Keratinocyte (primary cell): Measurements from ENCODE around the gene MED25. TPM values are rescaled to one million over a fixed set of nuclear protein-coding genes. Genes with fewer than 3 reads are reported as not detected.
A peak's percentile ranks its signal among the peaks of the same experiment; 100 is the strongest.

ENCODE experiments used
- DNase-seq: peaks from one replicate; pipeline ENCODE4 v3.0.0-alpha.2; 2011; ENCODE audit warnings: low read depth, missing footprints, low spot score
- FAIRE-seq: peaks from 2 replicates; lab custom pipeline; 2011; peaks lifted over from hg19 to GRCh38; lab: Jason Lieb, UNC
- H2AFZ ChIP-seq: 2 replicates; pipeline ENCODE4 v1.6.0; 2012; ENCODE audit warnings: low read length, control low read depth, inconsistent platforms; ENCODE audit not compliant: control insufficient read depth
- H3K27ac ChIP-seq: 2 replicates; pipeline ENCODE4 v1.5.1; 2011; ENCODE audit warnings: low read length; ENCODE audit not compliant: control insufficient read depth, insufficient read depth
- H3K27me3 ChIP-seq: 3 replicates; pipeline ENCODE4 v1.6.0; 2011; ENCODE audit warnings: low read length; ENCODE audit not compliant: control insufficient read depth, insufficient read depth; ENCODE audit errors: extremely low read depth
- H3K36me3 ChIP-seq, 2 experiments: 2 replicates in 1 of 2; 3 replicates in 1 of 2; pipeline ENCODE4 v1.5.1; 2011; ENCODE audit warnings: low read length in 2 of 2, mild to moderate bottlenecking in 1 of 2; ENCODE audit not compliant: control insufficient read depth in 2 of 2, insufficient read depth in 2 of 2; ENCODE audit errors: extremely low read depth in 1 of 2
- H3K4me1 ChIP-seq: 3 replicates; pipeline ENCODE4 v1.5.1; 2011; ENCODE audit warnings: low read length; ENCODE audit not compliant: control insufficient read depth, insufficient read depth; ENCODE audit errors: extremely low read depth
- H3K4me2 ChIP-seq: 3 replicates; pipeline ENCODE4 v1.6.0; 2011; ENCODE audit warnings: low read depth, low read length; ENCODE audit not compliant: control insufficient read depth, insufficient read depth; ENCODE audit errors: extremely low read depth
- H3K4me3 ChIP-seq, 3 experiments: fragments of 200-600 bp in 1 of 3; sonication (generic) in 1 of 3; 2 replicates in 2 of 3; 3 replicates in 1 of 3; pipeline ENCODE4 v1.5.1; 2011 to 2016; ENCODE audit warnings: low read length in 3 of 3, mild to moderate bottlenecking in 3 of 3, control low read depth in 2 of 3, inconsistent platforms in 1 of 3, low read depth in 1 of 3, mixed read lengths in 1 of 3, mixed run types in 1 of 3, moderate library complexity in 1 of 3; ENCODE audit not compliant: control insufficient read depth in 2 of 3, insufficient read depth in 2 of 3; ENCODE audit errors: extremely low read depth in 1 of 3
- H3K79me2 ChIP-seq: 2 replicates; pipeline ENCODE4 v1.6.0; 2012; ENCODE audit warnings: low read length; ENCODE audit not compliant: control insufficient read depth, insufficient read depth
- H3K9ac ChIP-seq: 3 replicates; pipeline ENCODE4 v1.6.0; 2011; ENCODE audit warnings: low read length; ENCODE audit not compliant: control insufficient read depth, insufficient read depth; ENCODE audit errors: extremely low read depth
- H3K9me1 ChIP-seq: 3 replicates; pipeline ENCODE4 v1.6.0; 2011; ENCODE audit warnings: low read length; ENCODE audit not compliant: control insufficient read depth, insufficient read depth; ENCODE audit errors: extremely low read depth
- H3K9me3 ChIP-seq: 2 replicates; pipeline ENCODE4 v1.5.1; 2012; ENCODE audit warnings: low read depth, low read length; ENCODE audit not compliant: control insufficient read depth
- H4K20me1 ChIP-seq: 3 replicates; pipeline ENCODE4 v1.6.0; 2011; ENCODE audit warnings: low read length; ENCODE audit not compliant: control insufficient read depth, insufficient read depth; ENCODE audit errors: extremely low read depth
- EZH2 ChIP-seq: IDR thresholded peaks from one replicate; pipeline ENCODE4 v1.6.1; 2012; ENCODE audit warnings: inconsistent platforms, mild to moderate bottlenecking, low read length, moderate library complexity
- dilution Hi-C: fragments of 300-500 bp; cut with MboI; formaldehyde crosslinking; loops from one replicate; pipeline ENCODE4 v1.7.0; 2020; ENCODE audit warnings: low sequenced_read_pairs; ENCODE audit not compliant: extremely low pct_ligation_motif_present
- polyA plus RNA-seq, 5 experiments: library from polyadenylated mRNA; depleted of rRNA in 3 of 5; stranded (reverse) in 3 of 5; stranded (forward) in 1 of 5; unstranded in 1 of 5; fragments of >200 nt; gene quantifications; 1 replicate in 1 of 5; 2 replicates in 3 of 5; 3 replicates in 1 of 5; pipeline versions ENCODE4 v1.2.1 to v1.2.3, GENCODE V29; 2011 to 2012; ENCODE audit warnings: missing spikeins in 2 of 5, low read depth in 1 of 5, low replicate concordance in 1 of 5
- TF ChIP-seq, protein P1 (sequence below), 3 experiments: IDR thresholded peaks in 1 of 3; conservative IDR thresholded peaks in 1 of 3; optimal IDR thresholded peaks in 1 of 3; 2 replicates in 2 of 3; 3 replicates in 1 of 3; pipeline versions ENCODE3 to v1.5.1; 2011; ENCODE audit warnings: low read length in 3 of 3, mild to moderate bottlenecking in 3 of 3, moderate library complexity in 2 of 3, control low read depth in 1 of 3, inconsistent platforms in 1 of 3; ENCODE audit not compliant: insufficient read depth in 2 of 3; ENCODE audit errors: extremely low read depth in 1 of 3

MED25 gene
- polyA plus RNA-seq, 1 donor (not counting 4 experiments of a cell fraction or from before 2014, with no cell fraction given), result 12.5 TPM

DNA sequence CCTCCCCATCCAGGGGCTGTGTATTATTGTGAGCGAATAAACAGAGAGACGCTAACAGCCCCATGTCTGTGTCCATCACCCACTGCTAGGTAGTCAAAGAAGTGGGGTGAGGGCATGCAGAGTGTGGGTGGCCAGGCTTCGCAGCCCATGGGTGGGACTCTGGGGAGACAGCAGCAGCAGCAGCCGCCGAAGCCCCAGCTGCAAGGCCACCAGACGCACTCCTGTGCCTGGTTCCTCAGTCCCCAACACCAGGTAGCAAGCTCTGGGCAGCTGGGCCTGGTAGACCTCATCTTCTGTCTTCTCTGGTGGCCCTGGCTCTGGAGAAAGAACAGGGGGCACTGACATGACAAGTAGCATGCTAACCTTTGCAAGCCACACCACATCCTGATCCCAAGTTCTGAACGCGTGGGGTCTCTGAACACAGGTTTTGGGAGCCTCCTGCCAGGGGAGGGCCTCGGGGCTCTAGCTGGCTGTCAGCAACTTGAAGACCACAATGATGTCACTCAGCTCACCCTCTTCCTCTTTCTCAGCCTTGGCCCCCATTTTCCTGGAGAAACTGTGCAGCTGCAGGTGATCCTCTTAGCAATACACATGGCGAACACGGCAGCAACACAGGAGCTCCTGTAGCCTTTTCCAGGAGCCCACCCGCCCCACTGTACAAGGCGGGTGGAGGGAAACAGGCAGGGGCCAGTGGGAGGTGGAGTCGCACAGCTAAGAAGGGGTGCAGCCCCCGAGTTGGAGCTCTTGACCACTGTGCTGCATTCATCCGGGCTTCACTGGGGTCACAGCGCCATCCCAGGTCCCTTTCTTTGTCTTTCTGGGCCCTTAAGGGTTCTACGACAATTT, 10.8 kb upstream of the MED25 start:
- FAIRE-seq (no peak), DNase-seq (no peak)
- Histone ChIP-seq H3K4me1 (peaks cover 10% of the 10 kb centered on the region), H3K9me3 (no peaks in the 10 kb centered on the region), H3K27me3 (no peaks in the 10 kb centered on the region), H3K36me3 (peaks cover 8 to 17% of the 10 kb centered on the region in 2 experiments), H2AFZ (no peak overlapping the region), H3K27ac (no peak overlapping the region), H3K4me2 (no peak overlapping the region), H4K20me1 (no peaks in the 10 kb centered on the region), H3K79me2 (no peaks in the 10 kb centered on the region), H3K9ac (no peak overlapping the region), H3K9me1 (no peaks in the 10 kb centered on the region), H3K4me3 (no peak overlapping the region)
- TF ChIP-seq EZH2, result no peak
- TF ChIP-seq, protein P1, sequence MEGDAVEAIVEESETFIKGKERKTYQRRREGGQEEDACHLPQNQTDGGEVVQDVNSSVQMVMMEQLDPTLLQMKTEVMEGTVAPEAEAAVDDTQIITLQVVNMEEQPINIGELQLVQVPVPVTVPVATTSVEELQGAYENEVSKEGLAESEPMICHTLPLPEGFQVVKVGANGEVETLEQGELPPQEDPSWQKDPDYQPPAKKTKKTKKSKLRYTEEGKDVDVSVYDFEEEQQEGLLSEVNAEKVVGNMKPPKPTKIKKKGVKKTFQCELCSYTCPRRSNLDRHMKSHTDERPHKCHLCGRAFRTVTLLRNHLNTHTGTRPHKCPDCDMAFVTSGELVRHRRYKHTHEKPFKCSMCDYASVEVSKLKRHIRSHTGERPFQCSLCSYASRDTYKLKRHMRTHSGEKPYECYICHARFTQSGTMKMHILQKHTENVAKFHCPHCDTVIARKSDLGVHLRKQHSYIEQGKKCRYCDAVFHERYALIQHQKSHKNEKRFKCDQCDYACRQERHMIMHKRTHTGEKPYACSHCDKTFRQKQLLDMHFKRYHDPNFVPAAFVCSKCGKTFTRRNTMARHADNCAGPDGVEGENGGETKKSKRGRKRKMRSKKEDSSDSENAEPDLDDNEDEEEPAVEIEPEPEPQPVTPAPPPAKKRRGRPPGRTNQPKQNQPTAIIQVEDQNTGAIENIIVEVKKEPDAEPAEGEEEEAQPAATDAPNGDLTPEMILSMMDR (optimal IDR thresholded peaks at IDR 0.05 in 1 of 3, IDR thresholded peaks at IDR 0.05 in 1 of 3, conservative IDR thresholded peaks at IDR 0.05 in 1 of 3; ENCODE audit: extremely low read depth in 1 of 3, insufficient read depth in 2 of 3, low read length in 3 of 3), result no peak
- dilution Hi-C loops, result no loop called here

DNA sequence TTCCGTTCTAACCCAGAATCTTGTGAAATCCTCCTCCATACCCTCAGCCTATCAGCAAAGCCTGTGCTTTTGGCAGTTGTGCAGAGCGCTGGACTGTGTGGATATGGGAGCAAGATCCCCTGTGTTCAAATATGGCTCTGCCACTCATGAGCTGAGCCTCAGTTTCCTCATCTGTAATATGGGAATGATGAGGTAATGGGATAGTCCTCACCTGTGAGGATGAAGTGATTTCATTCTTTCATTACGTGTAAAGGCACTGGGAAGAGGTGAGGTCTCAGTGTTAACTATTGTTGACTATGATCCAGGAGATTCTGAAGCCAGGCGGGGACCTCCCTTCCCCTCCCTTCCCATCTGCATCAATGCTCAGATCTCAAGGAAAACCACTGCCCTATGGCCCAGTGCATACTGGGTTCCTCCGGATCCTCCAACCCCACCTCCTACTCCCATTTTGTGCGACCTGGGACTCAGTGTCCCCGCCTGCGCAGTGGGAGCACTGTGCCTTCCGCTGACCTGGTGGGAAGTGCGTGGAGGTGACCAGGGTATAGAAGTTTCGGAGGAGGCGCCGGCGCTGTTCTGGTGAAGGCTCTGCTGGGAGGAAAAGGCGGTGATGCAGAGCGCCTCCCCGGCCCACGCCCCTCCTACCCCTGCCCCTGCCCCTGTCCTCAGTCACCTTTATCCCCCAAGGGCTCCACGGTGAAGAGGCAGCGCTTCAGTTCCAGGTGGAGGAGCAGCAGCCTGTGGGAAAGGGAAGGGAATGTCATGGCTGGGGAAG, 10.0 kb upstream of the MED25 start:
- no peak for FAIRE-seq

More for the DNA sequence above, 10.0 kb upstream of the MED25 start:
- no peaks in the 10 kb centered on the region for H4K20me1 ChIP-seq
- no peak overlapping the region for H3K4me3 ChIP-seq
- no peaks in the 10 kb centered on the region for H3K9me1 ChIP-seq
- peaks cover 8 to 11% of the 10 kb centered on the region in 2 experiments for H3K36me3 ChIP-seq
- no peak overlapping the region for H2AFZ ChIP-seq
- TF ChIP-seq, protein P1 (optimal IDR thresholded peaks at IDR 0.05 in 1 of 3, IDR thresholded peaks at IDR 0.05 in 1 of 3, conservative IDR thresholded peaks at IDR 0.05 in 1 of 3; ENCODE audit: extremely low read depth in 1 of 3, insufficient read depth in 2 of 3, low read length in 3 of 3), result no peak
- no peak for TF ChIP-seq EZH2
- peak overlapping the region; percentile 91 for H3K4me2 ChIP-seq
- no peak for DNase-seq
- dilution Hi-C loops, result no loop called here
- H3K4me1 ChIP-seq, result peaks cover 14% of the 10 kb centered on the region
- H3K27ac ChIP-seq, result no peak overlapping the region
- no peaks in the 10 kb centered on the region for H3K79me2 ChIP-seq
- H3K9ac ChIP-seq, result no peak overlapping the region
- no peaks in the 10 kb centered on the region for H3K27me3 ChIP-seq
- no peaks in the 10 kb centered on the region for H3K9me3 ChIP-seq
